GM12872 (cell line): ENCODE results near the gene TMEM203.

Experiments used
- CTCF ChIP-seq: IDR thresholded peaks from 3 replicates; pipeline ENCODE4 v1.5.1; 2011; ENCODE audit warnings: low read depth, mild to moderate bottlenecking, low read length, moderate library complexity; ENCODE audit not compliant: insufficient read depth

Gene TMEM203

GRCh38 chr9:137169896-137170358, 35.5 kb downstream of the TMEM203 start, which contains the start of gene LRRC26:
Gene LRRC26, minus strand, starts transcription at chr9:137170051. Its CDS starts 108 bp downstream, at chr9:137169943.
- no peak for TF ChIP-seq CTCF

GRCh38 chr9:137168904-137169856, 36.3 kb downstream of the TMEM203 start:
- TF ChIP-seq CTCF, result no peak

- TF ChIP-seq CTCF, result no peak
These were observed 36.9 kb downstream of the TMEM203 start for GRCh38 chr9:137168573-137168903.

- TF ChIP-seq CTCF, result no peak
These were observed 37.5 kb downstream of the TMEM203 start for GRCh38 chr9:137167747-137168572.

- no peak for TF ChIP-seq CTCF
These were observed 38.1 kb downstream of the TMEM203 start for GRCh38 chr9:137167277-137167746.

- no peak for TF ChIP-seq CTCF
These were observed 38.8 kb downstream of the TMEM203 start for GRCh38 chr9:137166380-137167229.
